HUES48 (cell line): Measurements from ENCODE around the gene HMGXB4.

Experiments
- H3K27ac ChIP-seq: one replicate; pipeline ENCODE4 v1.7.0; 2013; ENCODE audit warnings: low read depth, low read length, inconsistent platforms
- H3K27me3 ChIP-seq: 2 replicates; pipeline ENCODE4 v1.6.1; 2013; ENCODE audit warnings: mild to moderate bottlenecking, low read length; ENCODE audit not compliant: control insufficient read depth, insufficient read depth
- H3K36me3 ChIP-seq: 2 replicates; pipeline ENCODE4 v1.6.1; 2013; ENCODE audit warnings: low read length; ENCODE audit not compliant: control insufficient read depth, insufficient read depth
- H3K4me1 ChIP-seq: 2 replicates; pipeline ENCODE4 v1.6.1; 2013; ENCODE audit warnings: mild to moderate bottlenecking, low read length; ENCODE audit not compliant: control insufficient read depth, insufficient read depth
- H3K4me3 ChIP-seq: 2 replicates; pipeline ENCODE4 v1.5.1; 2013; ENCODE audit warnings: mild to moderate bottlenecking, low read depth, low read length
- H3K9ac ChIP-seq: 2 replicates; pipeline ENCODE4 v1.6.1; 2013; ENCODE audit warnings: mild to moderate bottlenecking, low read depth, low read length, moderate library complexity
- H3K9me3 ChIP-seq: 2 replicates; pipeline ENCODE4 v1.6.1; 2013; ENCODE audit warnings: low read length; ENCODE audit not compliant: control insufficient read depth, insufficient read depth

Gene HMGXB4, protein sequence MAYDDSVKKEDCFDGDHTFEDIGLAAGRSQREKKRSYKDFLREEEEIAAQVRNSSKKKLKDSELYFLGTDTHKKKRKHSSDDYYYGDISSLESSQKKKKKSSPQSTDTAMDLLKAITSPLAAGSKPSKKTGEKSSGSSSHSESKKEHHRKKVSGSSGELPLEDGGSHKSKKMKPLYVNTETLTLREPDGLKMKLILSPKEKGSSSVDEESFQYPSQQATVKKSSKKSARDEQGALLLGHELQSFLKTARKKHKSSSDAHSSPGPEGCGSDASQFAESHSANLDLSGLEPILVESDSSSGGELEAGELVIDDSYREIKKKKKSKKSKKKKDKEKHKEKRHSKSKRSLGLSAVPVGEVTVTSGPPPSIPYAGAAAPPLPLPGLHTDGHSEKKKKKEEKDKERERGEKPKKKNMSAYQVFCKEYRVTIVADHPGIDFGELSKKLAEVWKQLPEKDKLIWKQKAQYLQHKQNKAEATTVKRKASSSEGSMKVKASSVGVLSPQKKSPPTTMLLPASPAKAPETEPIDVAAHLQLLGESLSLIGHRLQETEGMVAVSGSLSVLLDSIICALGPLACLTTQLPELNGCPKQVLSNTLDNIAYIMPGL

DNA sequence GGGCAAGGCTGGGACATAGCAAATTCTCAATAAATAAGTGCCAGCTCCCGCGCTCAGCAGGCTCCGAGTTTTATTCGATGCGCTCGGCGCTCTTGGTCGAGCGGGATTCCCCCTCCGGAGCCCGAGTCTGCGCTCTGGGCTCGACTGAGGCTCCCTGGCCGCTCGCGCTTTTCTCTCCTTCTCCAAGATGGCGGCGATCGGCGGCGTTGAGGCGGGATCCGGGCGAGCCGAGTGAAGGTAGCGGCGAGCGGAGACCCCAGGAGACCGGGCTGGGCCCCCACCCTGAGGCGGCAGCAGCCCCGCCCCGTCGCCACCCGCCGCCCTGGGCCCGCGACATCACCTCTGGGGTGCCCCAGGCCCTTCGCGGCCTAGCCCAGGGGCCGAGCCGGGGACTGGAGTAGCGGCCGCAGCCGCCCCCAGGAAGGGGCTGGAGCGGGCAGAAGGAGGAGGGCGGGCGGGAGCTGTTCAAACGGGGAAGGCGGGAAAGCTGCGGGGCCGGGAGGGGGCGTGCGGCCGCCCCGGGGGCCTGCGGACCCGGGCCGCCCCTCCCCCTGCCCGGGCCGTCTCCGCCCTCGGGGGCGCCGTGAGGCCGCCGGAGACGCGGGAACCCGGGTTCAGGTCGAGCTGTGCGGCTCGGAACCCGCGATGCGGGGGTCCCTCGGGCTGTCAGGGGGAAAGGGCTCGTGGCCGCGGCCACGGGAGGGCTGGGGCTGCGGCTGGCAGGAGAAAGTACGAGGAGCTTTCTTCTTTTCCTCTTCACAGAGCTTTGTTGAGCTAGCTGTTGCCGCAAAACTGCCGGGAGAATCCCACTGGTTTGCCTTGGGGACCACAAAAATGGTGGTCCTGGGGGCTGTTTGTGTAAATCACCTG is at the start of gene HMGXB4:
Gene HMGXB4, plus strand, starts transcription at position 173 of the 870 bp plus-strand sequence. CDS start 4,898 bp downstream, outside the sequence.
- peaks cover 7% of the 10 kb centered on the region for H3K4me1 ChIP-seq
- peak within 1 kb of the TSS; percentile 96 for H3K27ac ChIP-seq
- peak within 1 kb of the TSS; percentile 91 for H3K9ac ChIP-seq
- H3K36me3 ChIP-seq = peaks cover 16% of the 10 kb centered on the region
- H3K4me3 ChIP-seq = peak within 1 kb of the TSS; percentile 86
- no peaks in the 10 kb centered on the region for H3K9me3 ChIP-seq
- no peaks in the 10 kb centered on the region for H3K27me3 ChIP-seq

DNA sequence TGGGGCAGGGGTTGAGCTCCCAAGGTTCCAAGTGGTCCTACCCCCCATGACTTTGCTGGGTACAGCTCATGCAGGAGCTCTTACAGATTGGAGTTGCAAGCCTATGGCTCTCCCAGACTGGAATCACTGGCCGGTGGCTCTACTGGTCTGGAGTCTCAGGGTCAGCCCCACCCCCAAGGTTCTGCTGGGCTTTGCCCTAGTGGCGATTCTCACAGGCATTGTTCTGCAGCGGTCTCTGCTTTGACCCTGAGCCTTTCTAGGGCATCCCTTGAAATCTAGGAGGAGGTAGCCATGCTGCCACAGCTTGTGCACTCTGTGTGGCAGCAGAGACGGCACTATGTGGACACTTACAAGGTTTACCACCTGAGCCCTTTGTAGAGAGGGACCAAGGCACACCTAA is 49.3 kb upstream of the HMGXB4 start:
- Histone ChIP-seq H3K4me1 (no peaks in the 10 kb centered on the region), H3K4me3 (no peak overlapping the region), H3K27ac (no peak overlapping the region), H3K9ac (no peak overlapping the region), H3K27me3 (no peaks in the 10 kb centered on the region), H3K36me3 (no peaks in the 10 kb centered on the region), H3K9me3 (no peaks in the 10 kb centered on the region)

GRCh38 chr22:35209203-35209602 is 48.1 kb upstream of the HMGXB4 start:
- Histone ChIP-seq H3K9ac (no peak overlapping the region), H3K36me3 (no peaks in the 10 kb centered on the region), H3K4me3 (no peak overlapping the region), H3K27ac (no peak overlapping the region), H3K9me3 (no peaks in the 10 kb centered on the region), H3K4me1 (no peaks in the 10 kb centered on the region), H3K27me3 (no peaks in the 10 kb centered on the region)

GRCh38 chr22:35212009-35212408 is 45.3 kb upstream of the HMGXB4 start:
- no peak overlapping the region for H3K9ac ChIP-seq
- no peaks in the 10 kb centered on the region for H3K36me3 ChIP-seq
- H3K27ac ChIP-seq = no peak overlapping the region
- H3K4me1 ChIP-seq = no peaks in the 10 kb centered on the region
- no peak overlapping the region for H3K4me3 ChIP-seq
- H3K9me3 ChIP-seq = no peaks in the 10 kb centered on the region
- H3K27me3 ChIP-seq = no peaks in the 10 kb centered on the region

DNA sequence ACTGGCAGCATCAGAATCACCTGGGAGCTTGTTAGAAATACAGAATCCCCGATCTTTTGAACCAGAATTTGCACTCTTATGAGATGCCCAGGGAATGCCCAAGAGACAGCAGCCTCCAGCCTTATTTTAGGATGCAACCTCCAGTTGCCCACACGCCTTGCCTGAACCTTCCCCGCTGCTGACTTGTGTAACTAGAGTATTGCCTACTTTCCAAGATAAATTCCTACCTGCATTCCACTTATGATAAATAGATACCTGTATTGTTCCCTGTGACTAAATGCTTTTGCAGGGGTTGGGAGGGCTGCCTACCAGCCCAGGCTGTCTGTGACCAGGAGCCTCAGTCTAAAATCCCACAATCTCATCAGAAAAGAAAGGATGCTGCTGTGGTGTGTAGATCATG is 44.3 kb upstream of the HMGXB4 start:
- Histone ChIP-seq H3K4me1 (no peaks in the 10 kb centered on the region), H3K27me3 (no peaks in the 10 kb centered on the region), H3K9ac (no peak overlapping the region), H3K36me3 (no peaks in the 10 kb centered on the region), H3K9me3 (no peaks in the 10 kb centered on the region), H3K27ac (no peak overlapping the region), H3K4me3 (no peak overlapping the region)

GRCh38 chr22:35214968-35215367 is 42.3 kb upstream of the HMGXB4 start:
- H3K4me3 ChIP-seq = no peak overlapping the region
- H3K27ac ChIP-seq = no peak overlapping the region
- H3K9ac ChIP-seq = no peak overlapping the region
- H3K4me1 ChIP-seq = no peaks in the 10 kb centered on the region
- H3K27me3 ChIP-seq = no peaks in the 10 kb centered on the region
- H3K9me3 ChIP-seq = no peaks in the 10 kb centered on the region
- no peaks in the 10 kb centered on the region for H3K36me3 ChIP-seq

DNA sequence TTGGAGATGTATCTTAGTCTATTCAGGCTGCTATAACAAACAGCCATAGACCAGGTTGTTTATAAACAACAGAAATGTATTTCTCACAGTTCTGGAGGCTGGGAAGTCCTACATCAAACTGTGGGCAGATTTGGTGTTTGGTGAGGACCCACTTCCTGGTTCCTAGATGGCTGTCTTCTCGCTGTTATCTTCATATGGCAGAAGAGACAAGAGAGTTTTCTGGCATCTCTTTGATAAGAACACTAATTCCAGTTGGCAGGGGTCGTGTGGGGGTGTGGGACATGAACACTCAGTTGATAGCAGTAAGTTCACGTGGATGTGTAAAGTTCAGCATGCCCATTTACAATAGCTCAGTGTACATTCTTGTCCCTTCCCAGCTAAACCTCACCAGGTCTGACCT is 41.3 kb upstream of the HMGXB4 start:
- H3K9me3 ChIP-seq = no peaks in the 10 kb centered on the region
- no peak overlapping the region for H3K27ac ChIP-seq
- H3K9ac ChIP-seq = no peak overlapping the region
- H3K27me3 ChIP-seq = no peaks in the 10 kb centered on the region
- no peaks in the 10 kb centered on the region for H3K4me1 ChIP-seq
- H3K36me3 ChIP-seq = no peaks in the 10 kb centered on the region
- no peak overlapping the region for H3K4me3 ChIP-seq

- no peaks in the 10 kb centered on the region for H3K9me3 ChIP-seq
- no peaks in the 10 kb centered on the region for H3K36me3 ChIP-seq
- no peak overlapping the region for H3K9ac ChIP-seq
- H3K4me1 ChIP-seq = no peaks in the 10 kb centered on the region
- no peak overlapping the region for H3K27ac ChIP-seq
- no peaks in the 10 kb centered on the region for H3K27me3 ChIP-seq
- no peak overlapping the region for H3K4me3 ChIP-seq
Observed at GRCh38 chr22:35217527-35217926, 39.8 kb upstream of the HMGXB4 start.

DNA sequence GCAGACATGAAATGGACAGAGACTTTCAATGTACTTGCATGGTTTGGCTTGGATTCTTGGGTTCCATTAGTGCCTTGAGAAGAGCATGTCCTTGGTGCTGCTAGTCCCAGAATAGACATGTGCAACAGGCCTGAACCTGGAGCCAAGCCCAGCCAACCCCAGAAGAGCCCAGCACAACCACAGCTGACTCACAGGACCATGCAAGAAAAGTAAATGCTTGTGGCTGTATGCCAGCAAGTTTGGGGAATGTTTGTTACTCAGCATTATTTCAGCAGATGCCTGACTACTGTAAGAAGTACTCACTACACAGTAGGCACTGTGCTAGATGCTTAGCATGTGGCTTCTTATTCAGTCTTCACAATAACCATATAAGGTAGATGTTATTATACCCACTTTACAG is 39.2 kb upstream of the HMGXB4 start:
- Histone ChIP-seq H3K9me3 (no peaks in the 10 kb centered on the region), H3K27ac (no peak overlapping the region), H3K36me3 (no peaks in the 10 kb centered on the region), H3K9ac (no peak overlapping the region), H3K4me3 (no peak overlapping the region), H3K27me3 (no peaks in the 10 kb centered on the region), H3K4me1 (no peaks in the 10 kb centered on the region)

DNA sequence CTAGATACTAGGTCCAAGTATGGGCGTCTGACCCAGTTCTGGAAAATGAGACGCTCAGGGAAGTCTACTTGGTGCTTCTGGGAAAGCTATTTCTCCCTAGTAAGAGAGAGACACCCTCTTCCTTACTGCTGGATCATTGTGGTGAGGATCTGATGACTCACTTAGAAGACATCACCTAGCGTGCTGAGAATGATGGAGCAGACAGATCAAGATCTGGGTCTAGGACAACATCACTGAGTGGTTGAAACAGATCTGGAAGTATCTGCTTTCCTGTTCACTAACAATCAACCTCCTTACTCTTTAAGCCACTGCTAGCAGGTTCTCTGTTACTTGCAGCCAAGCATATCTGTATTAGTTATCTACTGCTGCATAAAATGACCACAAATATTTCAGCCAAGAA is 38.3 kb upstream of the HMGXB4 start:
- Histone ChIP-seq H3K27ac (no peak overlapping the region), H3K27me3 (no peaks in the 10 kb centered on the region), H3K4me3 (no peak overlapping the region), H3K36me3 (no peaks in the 10 kb centered on the region), H3K9me3 (no peaks in the 10 kb centered on the region), H3K9ac (no peak overlapping the region), H3K4me1 (no peaks in the 10 kb centered on the region)

GRCh38 chr22:35220221-35220620 is 37.1 kb upstream of the HMGXB4 start:
- Histone ChIP-seq H3K9me3 (no peaks in the 10 kb centered on the region), H3K4me3 (no peak overlapping the region), H3K9ac (no peak overlapping the region), H3K36me3 (no peaks in the 10 kb centered on the region), H3K27ac (no peak overlapping the region), H3K27me3 (no peaks in the 10 kb centered on the region), H3K4me1 (no peaks in the 10 kb centered on the region)
